Stomach (tissue), 9 donors: ENCODE results near the gene TROAP. TPM values are rescaled to one million over a fixed set of nuclear protein-coding genes. Genes with fewer than 3 reads are reported as not detected.
A peak's percentile ranks its signal among the peaks of the same experiment; 100 is the strongest.

Experiments used
- DNase-seq, 2 donors: peaks; one replicate each; pipeline versions ENCODE4 v3.0.0 to v3.0.0-alpha.2; 2013 to 2019
- H3K27ac ChIP-seq, 5 donors: fragments of 200-600 bp in 4 of 5; sonication (generic) in 4 of 5; one replicate each; pipeline ENCODE4 v1.5.1; 2013 to 2019; ENCODE audit warnings: mild to moderate bottlenecking in 1 of 5, moderate library complexity in 1 of 5
- H3K27me3 ChIP-seq, 3 donors: fragments of 200-600 bp; sonication (generic); one replicate each; pipeline ENCODE4 v1.5.1; 2017 to 2019; ENCODE audit warnings: mixed run types in 1 of 3
- H3K36me3 ChIP-seq, 4 donors: fragments of 200-600 bp; sonication (generic); 1 replicate in 3 of 4; 2 replicates in 1 of 4; pipeline ENCODE4 v1.5.1; 2016 to 2019
- H3K4me1 ChIP-seq, 4 donors: fragments of 200-600 bp; sonication (generic); one replicate each; pipeline ENCODE4 v1.5.1; 2016 to 2019
- H3K4me3 ChIP-seq, 4 donors: fragments of 200-600 bp; sonication (generic) in 3 of 4; one replicate each; pipeline ENCODE4 v1.5.1; 2016 to 2019; ENCODE audit warnings: mild to moderate bottlenecking in 1 of 4
- H3K9me3 ChIP-seq, 4 donors: fragments of 200-600 bp; sonication (generic); one replicate each; pipeline ENCODE4 v1.5.1; 2016 to 2019
- CTCF ChIP-seq, 7 experiments: fragments of 450-650 bp in 4 of 7; fragments of 200-600 bp in 3 of 7; sonication (generic) in 3 of 7; IDR thresholded peaks; one replicate each; pipeline ENCODE4 v1.5.1; 2016 to 2019; ENCODE audit warnings: antibody characterized with exemption in 7 of 7, control low read depth in 2 of 7, mild to moderate bottlenecking in 1 of 7
- EP300 ChIP-seq: sonication (generic); formaldehyde crosslinking; IDR thresholded peaks from one replicate; pipeline ENCODE4 v1.6.1; 2017; ENCODE audit warnings: antibody characterized with exemption
- POLR2A ChIP-seq, 4 donors: fragments of 450-650 bp; IDR thresholded peaks; one replicate each; pipeline ENCODE4 v1.6.1; 2016; ENCODE audit warnings: antibody characterized with exemption in 4 of 4, control low read depth in 2 of 4, mild to moderate bottlenecking in 1 of 4, moderate library complexity in 1 of 4
- POLR2AphosphoS5 ChIP-seq, 3 donors: sonication (generic); formaldehyde crosslinking; IDR thresholded peaks; one replicate each; pipeline ENCODE4 v1.6.1; 2016; ENCODE audit warnings: antibody characterized with exemption in 3 of 3
- WGBS, 5 donors: extraction: QIAGEN DNeasy Blood & Tissue Kit in 3 of 5; methylation state at CpG; one replicate each; pipeline versions ENCODE4 v1.1.5 to v1.1.7; 2013 to 2018; 5-methylcytosine and 5-hydroxymethylcytosine counted together
- intact Hi-C: fragments of 100-400 bp; cut with DNase I; formaldehyde crosslinking; loops from one replicate; pipeline ENCODE4 v1.15.1; 2023; ENCODE audit warnings: low total_unique reads
- polyA plus RNA-seq, 3 donors: library from polyadenylated mRNA; stranded (reverse); fragments of 200-250 nt; gene quantifications; one replicate each; pipeline ENCODE4 v1.2.3, GENCODE V29; 2013
- total RNA-seq, 5 donors: library from RNA; depleted of rRNA; stranded (reverse); fragments of >200 nt; gene quantifications; one replicate each; pipeline versions ENCODE4 v1.1.0 to v1.2.3, GENCODE V29; 2014 to 2016
- donor health status: healthy with polysubstance abuse.
- donor health status: Bipolar disorder and iron deficiency.
- donor health status: healthy.

The TROAP gene
- total and polyA plus RNA-seq, 8 donors = 1.4 to 54.2 (median 8.7) TPM

GRCh38 chr12:49362077-49362476, 39.0 kb downstream of the TROAP start:
- WGBS, 5 donors = 86 to 100% (median 97%) methylated on average over 1 of the region's 1 CpG
- DNase-seq = no peak
- intact Hi-C loops = loop anchor here (5.0 kb wide), 1 partner anchor 155 kb away; no protein-coding TSS in a partner anchor

GRCh38 chr12:49364989-49365388, 41.9 kb downstream of the TROAP start:
- Histone ChIP-seq H3K36me3 (no peaks in the 10 kb centered on the region), H3K27ac (no peak overlapping the region), H3K9me3 (no peaks in the 10 kb centered on the region), H3K27me3 (peaks cover 0 to 4% (median 0%) of the 10 kb centered on the region in 3 donors), H3K4me1 (peaks cover 22 to 37% (median 27%) of the 10 kb centered on the region in 4 donors), H3K4me3 (no peak overlapping the region)
- intact Hi-C loops = loop anchor here (5.0 kb wide), 1 partner anchor 152 kb away; no protein-coding TSS in a partner anchor
- WGBS, 5 donors = 86 to 100% (median 91%) methylated on average over 1 of the region's 1 CpG
- DNase-seq = no peak
- TF ChIP-seq POLR2AphosphoS5 (IDR thresholded peaks at IDR 0.05) (no peak), POLR2A (IDR thresholded peaks at IDR 0.05) (no peak), CTCF (IDR thresholded peaks at IDR 0.05) (no peak), EP300 (no peak)

More at GRCh38 chr12:49362077-49362476, 39.0 kb downstream of the TROAP start:
- H3K36me3 ChIP-seq = no peaks in the 10 kb centered on the region
- no peak overlapping the region for H3K27ac ChIP-seq
- no peaks in the 10 kb centered on the region for H3K9me3 ChIP-seq
- H3K27me3 ChIP-seq = peaks cover 0 to 4% (median 0%) of the 10 kb centered on the region in 3 donors
- no peak overlapping the region for H3K4me3 ChIP-seq
- TF ChIP-seq POLR2A (IDR thresholded peaks at IDR 0.05) (no peak), POLR2AphosphoS5 (IDR thresholded peaks at IDR 0.05) (no peak), EP300 (no peak), CTCF (IDR thresholded peaks at IDR 0.05) (no peak)
- H3K4me1 ChIP-seq = peaks cover 8 to 20% (median 14%) of the 10 kb centered on the region in 4 donors

- H3K9me3 ChIP-seq = no peaks in the 10 kb centered on the region
- H3K4me1 ChIP-seq = peaks cover 22 to 40% (median 29%) of the 10 kb centered on the region in 4 donors
- H3K27ac ChIP-seq = peak overlapping the region in 1 of 5 donors; percentile 97
- H3K27me3 ChIP-seq = no peaks in the 10 kb centered on the region
- H3K4me3 ChIP-seq = peak overlapping the region in 1 of 4 donors; percentile 70
- no peaks in the 10 kb centered on the region for H3K36me3 ChIP-seq
- WGBS, 5 donors = 73 to 85% (median 75%) methylated on average over 5 of the region's 5 CpGs
- DNase-seq = no peak
- TF ChIP-seq POLR2AphosphoS5 (IDR thresholded peaks at IDR 0.05) = no peak
- TF ChIP-seq POLR2A (IDR thresholded peaks at IDR 0.05) = no peak
- TF ChIP-seq CTCF (IDR thresholded peaks at IDR 0.05) = no peak
- TF ChIP-seq EP300 = no peak
- intact Hi-C loops = no loop called here
Measured at GRCh38 chr12:49365542-49365941, 42.5 kb downstream of the TROAP start.

GRCh38 chr12:49366096-49366651, 43.1 kb downstream of the TROAP start:
- 7 to 15% (median 13%) methylated on average over 36 to 38 of the region's 38 CpGs for WGBS, 5 donors
- Histone ChIP-seq H3K4me3 (peak overlapping the region; percentile 62 to 89 (median 72)), H3K9me3 (no peaks in the 10 kb centered on the region), H3K4me1 (peaks cover 22 to 40% (median 29%) of the 10 kb centered on the region in 4 donors), H3K27me3 (no peaks in the 10 kb centered on the region), H3K27ac (peak overlapping the region; percentile 90 to 97 (median 94)), H3K36me3 (no peaks in the 10 kb centered on the region)
- no peak for DNase-seq
- no peak for TF ChIP-seq POLR2A (IDR thresholded peaks at IDR 0.05)
- no peak for TF ChIP-seq POLR2AphosphoS5 (IDR thresholded peaks at IDR 0.05)
- no peak for TF ChIP-seq CTCF (IDR thresholded peaks at IDR 0.05)
- TF ChIP-seq EP300 = no peak
- intact Hi-C loops = no loop called here
